Measurements from ENCODE around the gene KSR2. TPM values are rescaled to one million over a fixed set of nuclear protein-coding genes. Genes with fewer than 3 reads are reported as not detected.

Gene KSR2
- total and polyA plus RNA-seq, 7 donors: under 0.01 to 0.04 (median 0.02) TPM; not detected in 2

DNA sequence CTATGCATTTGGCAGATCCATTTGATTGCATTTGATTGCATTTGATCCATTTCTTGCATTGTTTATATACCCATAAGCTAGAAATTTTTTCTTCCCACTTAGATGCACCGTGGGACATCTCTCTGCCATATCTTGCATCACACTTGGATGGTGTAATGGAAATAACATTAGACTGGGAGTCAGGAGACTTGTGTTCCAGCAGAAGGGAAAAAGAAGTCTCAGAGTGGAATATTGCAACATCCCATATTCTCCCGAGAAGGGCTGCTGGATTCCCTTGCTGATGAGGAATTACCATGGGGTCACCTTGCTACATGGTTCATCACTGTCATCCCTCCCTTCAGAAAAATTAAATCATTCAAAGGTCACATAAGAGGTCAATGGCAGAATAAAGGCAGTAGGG lies 78.1 kb downstream of the KSR2 start:
- ATAC-seq: peak in 1 of 4 donors; percentile 19
- H3K27ac ChIP-seq: no peak overlapping the region
- H3K27me3 ChIP-seq (ENCODE audit: insufficient read depth in 3 of 3, low read length in 2 of 3): no peaks in the 10 kb centered on the region
- H3K4me3 ChIP-seq: no peak overlapping the region
- H3K36me3 ChIP-seq (ENCODE audit: insufficient read depth in 1 of 2, low read depth in 1 of 2): no peaks in the 10 kb centered on the region
- TF ChIP-seq, protein P1, sequence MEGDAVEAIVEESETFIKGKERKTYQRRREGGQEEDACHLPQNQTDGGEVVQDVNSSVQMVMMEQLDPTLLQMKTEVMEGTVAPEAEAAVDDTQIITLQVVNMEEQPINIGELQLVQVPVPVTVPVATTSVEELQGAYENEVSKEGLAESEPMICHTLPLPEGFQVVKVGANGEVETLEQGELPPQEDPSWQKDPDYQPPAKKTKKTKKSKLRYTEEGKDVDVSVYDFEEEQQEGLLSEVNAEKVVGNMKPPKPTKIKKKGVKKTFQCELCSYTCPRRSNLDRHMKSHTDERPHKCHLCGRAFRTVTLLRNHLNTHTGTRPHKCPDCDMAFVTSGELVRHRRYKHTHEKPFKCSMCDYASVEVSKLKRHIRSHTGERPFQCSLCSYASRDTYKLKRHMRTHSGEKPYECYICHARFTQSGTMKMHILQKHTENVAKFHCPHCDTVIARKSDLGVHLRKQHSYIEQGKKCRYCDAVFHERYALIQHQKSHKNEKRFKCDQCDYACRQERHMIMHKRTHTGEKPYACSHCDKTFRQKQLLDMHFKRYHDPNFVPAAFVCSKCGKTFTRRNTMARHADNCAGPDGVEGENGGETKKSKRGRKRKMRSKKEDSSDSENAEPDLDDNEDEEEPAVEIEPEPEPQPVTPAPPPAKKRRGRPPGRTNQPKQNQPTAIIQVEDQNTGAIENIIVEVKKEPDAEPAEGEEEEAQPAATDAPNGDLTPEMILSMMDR (IDR thresholded peaks at IDR 0.05): no peak
- no peak for DNase-seq
- H3K9me3 ChIP-seq: no peaks in the 10 kb centered on the region
- intact Hi-C loops (cut with DNase I): no loop called here
- 43 to 58% (median 46%) methylated on average over 2 of the region's 2 CpGs for WGBS, 3 donors
- no peaks in the 10 kb centered on the region for H3K4me1 ChIP-seq

DNA sequence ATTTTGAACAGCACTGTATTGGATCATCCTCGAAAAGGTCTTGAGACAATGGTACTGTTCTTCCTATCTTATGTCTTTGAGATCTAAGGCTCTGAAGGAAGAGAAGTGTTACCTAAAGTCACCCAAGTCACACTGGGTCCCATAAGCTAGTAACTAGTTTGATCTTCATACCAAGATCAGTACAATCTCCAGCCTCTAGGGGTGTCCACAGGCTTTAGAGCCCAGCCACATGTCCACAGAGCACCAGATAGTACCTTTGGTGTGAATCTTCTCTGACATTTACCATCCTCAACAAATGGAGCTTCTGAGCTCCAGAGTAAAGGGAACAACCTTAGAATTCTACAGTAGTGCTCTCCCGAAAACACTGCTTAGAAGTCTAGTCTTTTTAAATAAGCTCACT lies 78.7 kb downstream of the KSR2 start:
- no peaks in the 10 kb centered on the region for H3K4me1 ChIP-seq
- intact Hi-C loops (cut with DNase I): no loop called here
- DNase-seq (no peak), ATAC-seq (no peak)
- WGBS, 3 donors: 81 to 94% (median 82%) methylated on average over 2 of the region's 2 CpGs
- H3K4me3 ChIP-seq: no peak overlapping the region
- no peak overlapping the region for H3K27ac ChIP-seq
- TF ChIP-seq, protein P1 (IDR thresholded peaks at IDR 0.05): no peak
- H3K36me3 ChIP-seq (ENCODE audit: insufficient read depth in 1 of 2, low read depth in 1 of 2): no peaks in the 10 kb centered on the region
- no peaks in the 10 kb centered on the region for H3K9me3 ChIP-seq
- H3K27me3 ChIP-seq (ENCODE audit: insufficient read depth in 3 of 3, low read length in 2 of 3): no peaks in the 10 kb centered on the region

DNA sequence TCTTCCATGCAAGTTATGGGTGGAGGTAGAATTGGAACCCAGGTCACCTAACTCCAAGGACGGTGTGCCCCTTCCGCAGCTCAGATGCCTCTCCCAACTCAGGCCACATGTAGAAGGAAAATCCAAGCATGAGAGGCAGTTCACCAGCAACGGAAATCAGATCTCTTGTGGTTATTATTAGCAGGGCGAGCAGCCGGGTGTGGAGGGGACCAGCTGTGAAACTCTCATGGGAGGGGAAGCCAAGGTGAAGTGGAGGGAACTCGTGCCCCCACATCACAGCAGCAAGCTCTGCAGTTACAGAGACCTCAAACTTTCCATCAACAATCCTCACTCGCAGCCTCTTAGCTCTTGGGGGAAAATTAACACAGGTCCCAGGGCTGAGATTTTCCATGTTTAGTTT lies 79.7 kb downstream of the KSR2 start:
- DNase-seq (no peak), ATAC-seq (no peak)
- TF ChIP-seq, protein P1 (IDR thresholded peaks at IDR 0.05): no peak
- intact Hi-C loops (cut with DNase I): no loop called here
- Histone ChIP-seq H3K4me1 (no peaks in the 10 kb centered on the region), H3K36me3 (ENCODE audit: insufficient read depth in 1 of 2, low read depth in 1 of 2) (no peaks in the 10 kb centered on the region), H3K9me3 (no peaks in the 10 kb centered on the region), H3K4me3 (no peak overlapping the region), H3K27ac (no peak overlapping the region), H3K27me3 (ENCODE audit: insufficient read depth in 3 of 3, low read length in 2 of 3) (no peaks in the 10 kb centered on the region)
- WGBS, 3 donors: 31 to 47% (median 41%) methylated on average over 7 of the region's 7 CpGs

DNA sequence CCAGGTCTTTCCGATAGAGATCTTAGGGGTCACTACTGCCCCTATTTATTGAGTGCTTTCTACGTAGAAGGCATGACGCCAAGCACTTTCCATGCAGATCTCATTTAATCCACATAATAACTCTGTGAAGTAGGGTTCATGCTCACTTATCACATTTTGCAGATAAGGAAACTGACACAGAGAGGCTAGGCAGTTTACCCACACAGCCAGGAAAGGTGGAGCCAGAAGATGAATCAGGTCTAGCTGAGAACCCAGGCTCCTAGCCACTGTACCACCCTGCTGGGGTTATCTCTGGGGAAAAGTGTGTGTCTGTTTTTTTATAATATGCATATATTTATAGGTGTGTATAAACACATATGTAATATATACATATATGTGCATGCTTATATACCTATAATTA lies 83.6 kb downstream of the KSR2 start:
- peaks cover 0 to 3% (median 2%) of the 10 kb centered on the region in 3 donors for H3K27me3 ChIP-seq (ENCODE audit: insufficient read depth in 3 of 3, low read length in 2 of 3)
- DNase-seq: no peak
- H3K27ac ChIP-seq: no peak overlapping the region
- no peaks in the 10 kb centered on the region for H3K9me3 ChIP-seq
- H3K4me3 ChIP-seq: no peak overlapping the region
- WGBS, 3 donors: 81 to 89% (median 86%) methylated on average over 3 of the region's 3 CpGs
- H3K36me3 ChIP-seq (ENCODE audit: insufficient read depth in 1 of 2, low read depth in 1 of 2): no peaks in the 10 kb centered on the region
- no peaks in the 10 kb centered on the region for H3K4me1 ChIP-seq
- TF ChIP-seq, protein P1 (IDR thresholded peaks at IDR 0.05): no peak
- no peak for ATAC-seq
- intact Hi-C loops (cut with DNase I): no loop called here

DNA sequence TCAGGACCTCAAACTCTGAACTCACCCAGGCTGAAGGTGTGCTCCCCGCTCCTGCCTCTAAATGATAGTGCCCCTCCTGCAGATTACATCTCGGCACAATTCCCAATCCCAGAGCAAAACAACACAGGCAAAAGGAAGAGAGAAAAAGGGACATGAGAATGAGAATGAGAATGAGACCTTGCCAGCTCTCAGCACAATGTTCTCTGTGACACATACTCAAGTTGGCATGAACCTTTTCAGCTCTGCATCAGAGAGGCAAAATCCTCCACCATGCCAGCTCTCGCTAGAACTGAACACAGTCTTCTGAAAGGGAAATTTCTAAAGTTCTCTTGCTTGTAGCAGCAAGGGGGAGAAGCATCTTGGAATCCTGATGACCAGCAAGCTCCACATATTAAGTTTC lies 84.6 kb downstream of the KSR2 start:
- Histone ChIP-seq H3K27me3 (ENCODE audit: insufficient read depth in 3 of 3, low read length in 2 of 3) (peaks cover 0 to 3% (median 2%) of the 10 kb centered on the region in 3 donors), H3K4me3 (no peak overlapping the region), H3K27ac (no peak overlapping the region), H3K4me1 (no peaks in the 10 kb centered on the region), H3K9me3 (no peaks in the 10 kb centered on the region), H3K36me3 (ENCODE audit: insufficient read depth in 1 of 2, low read depth in 1 of 2) (no peaks in the 10 kb centered on the region)
- intact Hi-C loops (cut with DNase I): no loop called here
- TF ChIP-seq, protein P1 (IDR thresholded peaks at IDR 0.05): no peak
- 64 to 74% (median 68%) methylated on average over 3 of the region's 3 CpGs for WGBS, 3 donors
- DNase-seq (no peak), ATAC-seq (no peak)

Measured in psoas muscle (tissue), 8 donors.